ENCODE results near the gene CPA1. TPM values are rescaled to one million over a fixed set of nuclear protein-coding genes. Genes with fewer than 3 reads are reported as not detected.

Gene CPA1
- total RNA-seq, 4 donors from 2014 or later = not detected

DNA sequence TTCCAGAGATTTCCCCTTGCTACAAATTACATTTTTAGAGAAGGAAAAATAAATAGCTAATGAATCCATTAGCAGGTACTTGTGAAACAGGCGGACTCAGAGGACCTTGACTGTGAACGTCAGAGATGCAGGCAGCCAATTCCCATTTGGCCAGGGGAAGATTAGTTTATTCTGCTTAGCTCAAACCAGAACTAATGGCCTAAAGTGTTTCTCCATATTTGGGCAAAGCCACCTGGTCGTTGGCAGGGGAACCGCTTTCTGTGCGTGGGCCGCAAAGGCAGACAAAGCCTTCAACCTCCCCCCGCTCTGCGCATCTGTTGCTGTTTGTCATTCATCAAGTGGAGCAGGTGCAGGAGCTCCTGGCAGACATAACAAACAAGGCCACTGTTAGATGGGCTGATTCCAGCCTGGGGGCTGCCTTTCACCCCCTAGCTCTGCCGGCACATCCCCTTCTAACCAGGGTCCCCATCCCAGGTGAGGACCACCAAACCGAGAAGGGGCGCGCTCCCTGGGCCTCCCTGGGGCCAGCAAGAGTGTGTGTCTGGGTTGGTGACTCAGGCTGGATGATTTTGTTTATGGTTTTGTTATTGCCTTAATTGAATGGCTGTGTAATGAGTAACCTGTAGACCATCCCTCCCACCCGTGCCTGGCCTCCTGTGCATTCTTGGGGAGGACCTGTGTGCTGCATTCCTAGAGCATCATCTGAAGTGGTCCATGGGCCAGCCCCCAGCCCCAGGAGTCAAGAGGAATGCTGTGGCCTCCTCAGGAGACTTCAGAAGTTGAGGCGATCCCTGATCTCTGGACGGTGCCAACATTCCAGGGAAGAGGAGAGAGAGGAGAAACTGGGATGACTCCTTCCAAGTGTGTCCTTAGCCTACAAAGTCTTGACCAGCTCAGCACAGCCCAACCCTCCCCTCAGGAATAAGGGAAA lies 14.5 kb upstream of the CPA1 start:
- Histone ChIP-seq H3K27ac (peak overlapping the region; percentile 53 to 78 (median 70)), H3K27me3 (no peaks in the 10 kb centered on the region), H3K4me3 (peak overlapping the region in 1 of 4 donors; percentile 5), H3K9me3 (no peaks in the 10 kb centered on the region), H3K36me3 (no peaks in the 10 kb centered on the region), H3K4me1 (peaks cover 32 to 53% of the 10 kb centered on the region in 2 donors)
- DNase-seq (peak; percentile 59 to 85), ATAC-seq (peak; percentile 69 to 80)
- no peak for TF ChIP-seq POLR2A (IDR thresholded peaks at IDR 0.05)
- TF ChIP-seq, protein P1, sequence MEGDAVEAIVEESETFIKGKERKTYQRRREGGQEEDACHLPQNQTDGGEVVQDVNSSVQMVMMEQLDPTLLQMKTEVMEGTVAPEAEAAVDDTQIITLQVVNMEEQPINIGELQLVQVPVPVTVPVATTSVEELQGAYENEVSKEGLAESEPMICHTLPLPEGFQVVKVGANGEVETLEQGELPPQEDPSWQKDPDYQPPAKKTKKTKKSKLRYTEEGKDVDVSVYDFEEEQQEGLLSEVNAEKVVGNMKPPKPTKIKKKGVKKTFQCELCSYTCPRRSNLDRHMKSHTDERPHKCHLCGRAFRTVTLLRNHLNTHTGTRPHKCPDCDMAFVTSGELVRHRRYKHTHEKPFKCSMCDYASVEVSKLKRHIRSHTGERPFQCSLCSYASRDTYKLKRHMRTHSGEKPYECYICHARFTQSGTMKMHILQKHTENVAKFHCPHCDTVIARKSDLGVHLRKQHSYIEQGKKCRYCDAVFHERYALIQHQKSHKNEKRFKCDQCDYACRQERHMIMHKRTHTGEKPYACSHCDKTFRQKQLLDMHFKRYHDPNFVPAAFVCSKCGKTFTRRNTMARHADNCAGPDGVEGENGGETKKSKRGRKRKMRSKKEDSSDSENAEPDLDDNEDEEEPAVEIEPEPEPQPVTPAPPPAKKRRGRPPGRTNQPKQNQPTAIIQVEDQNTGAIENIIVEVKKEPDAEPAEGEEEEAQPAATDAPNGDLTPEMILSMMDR (IDR thresholded peaks at IDR 0.05 in 4 of 5, conservative IDR thresholded peaks at IDR 0.05 in 1 of 5) = no peak
- intact Hi-C loops (cut with DNase I; ENCODE audit: low total_unique reads) = no loop called here
- in situ Hi-C loops (cut with MboI; ENCODE audit: low sequenced_read_pairs in 4 of 4) = no loop called here

- DNase-seq = no peak
- peaks cover 32 to 53% of the 10 kb centered on the region in 2 donors for H3K4me1 ChIP-seq
- TF ChIP-seq, protein P1 (IDR thresholded peaks at IDR 0.05 in 4 of 5, conservative IDR thresholded peaks at IDR 0.05 in 1 of 5) = no peak
- no peak for TF ChIP-seq POLR2A (IDR thresholded peaks at IDR 0.05)
- H3K4me3 ChIP-seq = no peak overlapping the region
- H3K9me3 ChIP-seq = no peaks in the 10 kb centered on the region
- in situ Hi-C loops (cut with MboI; ENCODE audit: low sequenced_read_pairs in 4 of 4) = no loop called here
- peak overlapping the region; percentile 53 to 78 (median 70) for H3K27ac ChIP-seq
- ATAC-seq = no peak
- H3K36me3 ChIP-seq = no peaks in the 10 kb centered on the region
- intact Hi-C loops (cut with DNase I; ENCODE audit: low total_unique reads) = no loop called here
- H3K27me3 ChIP-seq = no peaks in the 10 kb centered on the region
These were observed 13.7 kb upstream of the CPA1 start for GRCh38 chr7:130366564-130366963.

DNA sequence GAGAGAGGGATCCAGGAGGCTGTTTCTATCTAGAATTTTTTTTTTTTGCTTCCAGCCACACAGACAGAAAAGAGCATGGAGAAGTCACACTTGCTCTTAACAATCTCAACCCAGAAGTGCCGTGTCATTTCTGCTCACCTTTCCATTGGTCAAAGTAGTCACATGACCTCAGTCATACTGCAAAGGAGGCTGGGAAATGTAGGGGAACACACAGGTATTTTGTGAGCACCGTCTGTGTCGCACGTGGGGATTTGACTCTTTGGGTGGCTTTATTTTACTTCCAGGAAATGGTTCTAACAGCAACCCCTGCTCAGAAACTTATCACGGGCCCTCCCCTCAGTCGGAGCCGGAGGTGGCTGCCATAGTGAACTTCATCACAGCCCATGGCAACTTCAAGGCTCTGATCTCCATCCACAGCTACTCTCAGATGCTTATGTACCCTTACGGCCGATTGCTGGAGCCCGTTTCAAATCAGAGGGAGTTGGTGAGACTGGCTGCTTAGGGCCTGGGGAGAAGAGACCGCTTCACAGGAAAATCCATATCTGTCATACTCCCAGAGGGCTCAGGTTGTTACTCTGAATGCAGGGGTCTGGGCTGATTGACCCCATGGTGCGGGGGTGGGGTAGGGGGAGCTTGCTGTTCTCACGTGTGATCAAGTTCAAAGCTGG lies 13.1 kb upstream of the CPA1 start:
- Histone ChIP-seq H3K4me3 (no peak overlapping the region), H3K9me3 (no peaks in the 10 kb centered on the region), H3K36me3 (no peaks in the 10 kb centered on the region), H3K4me1 (peaks cover 32 to 53% of the 10 kb centered on the region in 2 donors), H3K27ac (no peak overlapping the region), H3K27me3 (no peaks in the 10 kb centered on the region)
- in situ Hi-C loops (cut with MboI; ENCODE audit: low sequenced_read_pairs in 4 of 4) (no loop called here), intact Hi-C loops (cut with DNase I; ENCODE audit: low total_unique reads) (no loop called here)
- ATAC-seq (no peak), DNase-seq (no peak)
- TF ChIP-seq, protein P1 (IDR thresholded peaks at IDR 0.05 in 4 of 5, conservative IDR thresholded peaks at IDR 0.05 in 1 of 5) = no peak
- no peak for TF ChIP-seq POLR2A (IDR thresholded peaks at IDR 0.05)

DNA sequence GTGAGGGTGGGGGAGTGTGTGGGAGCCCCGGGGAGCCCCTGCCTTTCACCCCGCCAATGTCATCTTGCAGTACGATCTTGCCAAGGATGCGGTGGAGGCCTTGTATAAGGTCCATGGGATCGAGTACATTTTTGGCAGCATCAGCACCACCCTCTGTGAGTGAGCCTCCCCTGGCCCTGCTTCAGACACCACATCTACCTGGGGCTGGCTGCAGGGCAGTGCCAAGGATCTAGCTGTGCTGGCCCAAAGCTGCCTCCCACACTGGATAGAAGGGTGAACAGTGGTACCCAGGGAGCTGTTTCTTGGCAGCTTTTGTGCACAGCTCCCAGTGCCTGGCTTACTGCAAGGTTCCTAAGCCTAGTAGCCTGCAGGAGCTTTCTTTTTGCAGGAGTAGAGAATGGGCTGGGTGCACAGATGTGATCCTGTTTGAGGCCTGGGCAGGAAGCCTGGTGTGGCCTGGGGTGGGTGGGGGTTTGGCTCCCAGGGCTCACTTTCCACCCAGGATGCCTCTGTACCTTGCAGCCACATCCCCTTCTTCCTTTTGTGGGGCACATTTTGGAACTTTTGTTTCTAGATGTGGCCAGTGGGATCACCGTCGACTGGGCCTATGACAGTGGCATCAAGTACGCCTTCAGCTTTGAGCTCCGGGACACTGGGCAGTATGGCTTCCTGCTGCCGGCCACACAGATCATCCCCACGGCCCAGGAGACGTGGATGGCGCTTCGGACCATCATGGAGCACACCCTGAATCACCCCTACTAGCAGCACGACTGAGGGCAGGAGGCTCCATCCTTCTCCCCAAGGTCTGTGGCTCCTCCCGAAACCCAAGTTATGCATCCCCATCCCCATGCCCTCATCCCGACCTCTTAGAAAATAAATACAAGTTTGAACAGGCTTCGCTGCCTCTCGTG lies 12.2 kb upstream of the CPA1 start:
- intact Hi-C loops (cut with DNase I; ENCODE audit: low total_unique reads) = no loop called here
- Histone ChIP-seq H3K4me1 (peaks cover 32 to 57% of the 10 kb centered on the region in 2 donors), H3K27me3 (no peaks in the 10 kb centered on the region), H3K27ac (peak overlapping the region in 2 of 4 donors; percentile 53 to 58), H3K4me3 (no peak overlapping the region), H3K36me3 (no peaks in the 10 kb centered on the region), H3K9me3 (no peaks in the 10 kb centered on the region)
- in situ Hi-C loops (cut with MboI; ENCODE audit: low sequenced_read_pairs in 4 of 4) = no loop called here
- TF ChIP-seq, protein P1 (IDR thresholded peaks at IDR 0.05 in 4 of 5, conservative IDR thresholded peaks at IDR 0.05 in 1 of 5) = no peak
- no peak for TF ChIP-seq POLR2A (IDR thresholded peaks at IDR 0.05)
- ATAC-seq (no peak), DNase-seq (no peak)

Data from gastrocnemius medialis (tissue), 4 donors.